HepG2 (cell line): ENCODE data around the gene GPR137. TPM values are rescaled to one million over a fixed set of nuclear protein-coding genes. Genes with fewer than 3 reads are reported as not detected.

ENCODE experiments used
- ARNT2 ChIP-seq: sonication (generic); formaldehyde crosslinking; IDR thresholded peaks from 2 replicates; pipeline ENCODE4 v1.8.0; 2022; ENCODE audit warnings: mild to moderate bottlenecking, low read depth, missing genetic modification reagents, moderate library complexity
- ASH2L ChIP-seq: fragments of 300-600, 200-600 bp; sonication (generic); IDR thresholded peaks from 2 replicates; pipeline ENCODE4 v1.7.0; 2017; ENCODE audit warnings: low read depth, mild to moderate bottlenecking, moderate library complexity, mixed read lengths, low read length; ENCODE audit not compliant: insufficient read length
- CREM ChIP-seq, 2 experiments: sonication (generic) in 1 of 2; formaldehyde crosslinking in 1 of 2; IDR thresholded peaks; 2 replicates each; pipeline versions ENCODE4 v1.4.0 to v1.6.1; 2016 to 2020; ENCODE audit warnings: antibody characterized with exemption in 1 of 2, mild to moderate bottlenecking in 1 of 2, missing genetic modification reagents in 1 of 2
- ESRRA ChIP-seq: sonication (generic); formaldehyde crosslinking; IDR thresholded peaks from 2 replicates; pipeline ENCODE4 v1.5.1; 2020; ENCODE audit warnings: mild to moderate bottlenecking, low read depth, missing genetic modification reagents
- NCOR1 ChIP-seq: fragments of 200-600 bp; sonication (generic); IDR thresholded peaks from 2 replicates; pipeline ENCODE4 v1.7.0; 2017; ENCODE audit warnings: antibody characterized with exemption, low read length, borderline replicate concordance
- POLR2A ChIP-seq, 2 experiments: IDR thresholded peaks; 2 replicates each; pipeline ENCODE4 v1.6.1; 2011; ENCODE audit warnings: low read depth in 2 of 2, low read length in 2 of 2, mild to moderate bottlenecking in 1 of 2, moderate library complexity in 1 of 2; ENCODE audit not compliant: insufficient read depth in 1 of 2
- ZBTB21 ChIP-seq: sonication (generic); formaldehyde crosslinking; IDR thresholded peaks from 2 replicates; pipeline ENCODE4 v1.4.0; 2020; ENCODE audit warnings: missing genetic modification reagents
- ZNF282 ChIP-seq: fragments of 450-650 bp; IDR thresholded peaks from 2 replicates; pipeline ENCODE4 v1.6.1; 2018; ENCODE audit not compliant: partially characterized antibody
- ZNF674 ChIP-seq: sonication (generic); formaldehyde crosslinking; IDR thresholded peaks from 2 replicates; pipeline ENCODE4 v1.5.0; 2020; ENCODE audit warnings: low read depth, mild to moderate bottlenecking, missing genetic modification reagents
- ZNF709 ChIP-seq: sonication (generic); formaldehyde crosslinking; IDR thresholded peaks from 2 replicates; pipeline ENCODE4 v1.5.0; 2020; ENCODE audit warnings: mild to moderate bottlenecking, missing genetic modification reagents
- polyA plus RNA-seq, 8 experiments: library from polyadenylated mRNA; depleted of rRNA in 3 of 8; stranded (reverse) in 7 of 8; unstranded in 1 of 8; fragments of >200 nt; fragmentation: Illumina TruSeq in 4 of 8; extraction: Trizol in 4 of 8; gene quantifications; 2 replicates each; pipeline versions ENCODE4 v1.2.1 to v1.2.3, GENCODE V29; 2011 to 2016; ENCODE audit warnings: low read depth in 4 of 8, missing spikeins in 1 of 8, mixed read lengths in 1 of 8; ENCODE audit not compliant: insufficient read depth in 1 of 8
- total RNA-seq, 5 experiments: library from RNA; depleted of rRNA; stranded (reverse); fragments of >200 nt; fragmentation: Illumina TruSeq; extraction: Trizol; gene quantifications; 2 replicates each; pipeline ENCODE4 v1.2.3, GENCODE V29; 2016; ENCODE audit warnings: low read depth in 1 of 5
- TF ChIP-seq, protein P1 (sequence below), 2 experiments: sonication (generic) in 1 of 2; formaldehyde crosslinking in 1 of 2; IDR thresholded peaks; 2 replicates each; pipeline versions ENCODE4 v1.5.1 to v1.6.1; 2011 to 2020; ENCODE audit warnings: borderline replicate concordance in 1 of 2, low read depth in 1 of 2, low read length in 1 of 2, mild to moderate bottlenecking in 1 of 2, missing genetic modification reagents in 1 of 2, moderate library complexity in 1 of 2
- TF ChIP-seq, protein P2 (sequence below): sonication (generic); formaldehyde crosslinking; IDR thresholded peaks from 2 replicates; pipeline ENCODE4 v1.5.0; 2020; ENCODE audit warnings: mild to moderate bottlenecking, missing genetic modification reagents
- TF ChIP-seq, protein P3 (sequence below): sonication (generic); formaldehyde crosslinking; IDR thresholded peaks from 2 replicates; pipeline ENCODE4 v1.5.0; 2020; ENCODE audit warnings: mild to moderate bottlenecking, missing genetic modification reagents, borderline replicate concordance
- TF ChIP-seq, protein P4 (sequence below): sonication (generic); formaldehyde crosslinking; IDR thresholded peaks from 2 replicates; pipeline ENCODE4 v1.4.0; 2020; ENCODE audit warnings: missing genetic modification reagents
- TF ChIP-seq, protein P5 (sequence below): conservative IDR thresholded peaks from 2 replicates; pipeline ENCODE4 v1.6.1; 2018; ENCODE audit warnings: missing genetic modification reagents

GPR137 gene
- total and polyA plus RNA-seq, 2 of the 13 experiments (the other 11 are each of a cell fraction or from before 2014, with no cell fraction given): 8.5 to 13.2 TPM

DNA sequence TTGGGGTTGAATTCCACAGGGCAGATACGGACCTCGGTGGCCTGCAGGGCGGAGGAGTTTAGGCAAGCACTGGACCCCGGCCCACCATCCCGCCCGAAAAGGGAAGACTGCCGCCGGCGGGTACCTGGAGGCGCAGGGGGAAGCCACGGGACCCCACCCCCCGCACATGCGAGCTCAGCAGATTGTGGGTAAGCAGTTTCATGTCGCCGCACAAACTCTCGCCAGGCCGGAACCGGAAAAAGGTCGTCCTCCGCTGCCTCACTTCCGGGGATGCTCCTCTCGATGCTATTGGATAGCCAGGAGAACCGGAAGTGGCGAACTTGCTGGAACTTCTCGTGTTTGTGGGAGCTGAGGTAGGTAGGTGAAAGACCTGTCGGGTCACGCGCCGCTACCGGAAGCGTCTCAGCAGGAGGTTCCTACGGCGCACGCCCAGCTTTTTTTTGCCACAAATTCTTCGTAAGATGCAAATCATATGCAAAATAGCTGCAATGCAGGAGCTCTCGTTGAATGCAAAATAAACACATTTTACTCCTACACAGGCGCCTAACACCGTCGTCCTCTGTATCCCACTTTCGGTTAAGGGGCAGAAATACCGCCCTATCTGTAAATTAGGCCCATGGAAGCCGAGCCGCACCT is 31.8 kb downstream of the GPR137 start, which contains the start of gene TRMT112 (continued):
- TF ChIP-seq, protein P1, sequence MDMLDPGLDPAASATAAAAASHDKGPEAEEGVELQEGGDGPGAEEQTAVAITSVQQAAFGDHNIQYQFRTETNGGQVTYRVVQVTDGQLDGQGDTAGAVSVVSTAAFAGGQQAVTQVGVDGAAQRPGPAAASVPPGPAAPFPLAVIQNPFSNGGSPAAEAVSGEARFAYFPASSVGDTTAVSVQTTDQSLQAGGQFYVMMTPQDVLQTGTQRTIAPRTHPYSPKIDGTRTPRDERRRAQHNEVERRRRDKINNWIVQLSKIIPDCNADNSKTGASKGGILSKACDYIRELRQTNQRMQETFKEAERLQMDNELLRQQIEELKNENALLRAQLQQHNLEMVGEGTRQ (IDR thresholded peaks at IDR 0.05; ENCODE audit: low read depth, low read length): peak; percentile 73
- TF ChIP-seq, protein P1 (CRISPR knock-in tag; IDR thresholded peaks at IDR 0.05; ENCODE audit: borderline replicate concordance): peak; percentile 84; the same call in 1 of the 2 replicates
- TF ChIP-seq POLR2A (IDR thresholded peaks at IDR 0.05; ENCODE audit: insufficient read depth in 1 of 2, low read depth in 2 of 2, low read length in 2 of 2) (peak; percentile 74 to 89), ASH2L (peak; percentile 84), ZNF282 (no peak), ZNF709 (CRISPR knock-in tag) (peak; percentile 58; the same call in 1 of the 2 replicates), ESRRA (CRISPR knock-in tag) (no peak; the same call in 1 of the 2 replicates), ZBTB21 (CRISPR knock-in tag) (0 out of 2 replicates have a peak, but pooled peaks have one; percentile 49), NCOR1 (peak; percentile 69; the same call in 1 of the 2 replicates), CREM (IDR thresholded peaks at IDR 0.05) (peak; percentile 93), CREM (CRISPR knock-in tag; IDR thresholded peaks at IDR 0.05) (no peak), ARNT2 (CRISPR knock-in tag) (0 out of 2 replicates have a peak, but pooled peaks have one; percentile 20), ZNF674 (0 out of 2 replicates have a peak, but pooled peaks have one; percentile 19)
- TF ChIP-seq, protein P2, sequence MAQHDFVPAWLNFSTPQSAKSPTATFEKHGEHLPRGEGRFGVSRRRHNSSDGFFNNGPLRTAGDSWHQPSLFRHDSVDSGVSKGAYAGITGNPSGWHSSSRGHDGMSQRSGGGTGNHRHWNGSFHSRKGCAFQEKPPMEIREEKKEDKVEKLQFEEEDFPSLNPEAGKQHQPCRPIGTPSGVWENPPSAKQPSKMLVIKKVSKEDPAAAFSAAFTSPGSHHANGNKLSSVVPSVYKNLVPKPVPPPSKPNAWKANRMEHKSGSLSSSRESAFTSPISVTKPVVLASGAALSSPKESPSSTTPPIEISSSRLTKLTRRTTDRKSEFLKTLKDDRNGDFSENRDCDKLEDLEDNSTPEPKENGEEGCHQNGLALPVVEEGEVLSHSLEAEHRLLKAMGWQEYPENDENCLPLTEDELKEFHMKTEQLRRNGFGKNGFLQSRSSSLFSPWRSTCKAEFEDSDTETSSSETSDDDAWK (CRISPR knock-in tag): no peak
- TF ChIP-seq, protein P3, sequence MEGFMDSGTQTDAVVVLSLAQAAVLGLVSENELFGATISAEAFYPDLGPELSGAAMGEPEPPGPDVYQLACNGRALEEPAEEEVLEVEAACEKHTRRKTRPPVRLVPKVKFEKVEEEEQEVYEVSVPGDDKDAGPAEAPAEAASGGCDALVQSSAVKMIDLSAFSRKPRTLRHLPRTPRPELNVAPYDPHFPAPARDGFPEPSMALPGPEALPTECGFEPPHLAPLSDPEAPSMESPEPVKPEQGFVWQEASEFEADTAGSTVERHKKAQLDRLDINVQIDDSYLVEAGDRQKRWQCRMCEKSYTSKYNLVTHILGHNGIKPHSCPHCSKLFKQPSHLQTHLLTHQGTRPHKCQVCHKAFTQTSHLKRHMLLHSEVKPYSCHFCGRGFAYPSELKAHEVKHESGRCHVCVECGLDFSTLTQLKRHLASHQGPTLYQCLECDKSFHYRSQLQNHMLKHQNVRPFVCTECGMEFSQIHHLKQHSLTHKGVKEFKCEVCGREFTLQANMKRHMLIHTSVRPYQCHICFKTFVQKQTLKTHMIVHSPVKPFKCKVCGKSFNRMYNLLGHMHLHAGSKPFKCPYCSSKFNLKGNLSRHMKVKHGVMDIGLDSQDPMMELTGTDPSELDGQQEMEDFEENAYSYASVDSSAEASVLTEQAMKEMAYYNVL (CRISPR knock-in tag): no peak; the same call in 1 of the 2 replicates
- TF ChIP-seq, protein P4, sequence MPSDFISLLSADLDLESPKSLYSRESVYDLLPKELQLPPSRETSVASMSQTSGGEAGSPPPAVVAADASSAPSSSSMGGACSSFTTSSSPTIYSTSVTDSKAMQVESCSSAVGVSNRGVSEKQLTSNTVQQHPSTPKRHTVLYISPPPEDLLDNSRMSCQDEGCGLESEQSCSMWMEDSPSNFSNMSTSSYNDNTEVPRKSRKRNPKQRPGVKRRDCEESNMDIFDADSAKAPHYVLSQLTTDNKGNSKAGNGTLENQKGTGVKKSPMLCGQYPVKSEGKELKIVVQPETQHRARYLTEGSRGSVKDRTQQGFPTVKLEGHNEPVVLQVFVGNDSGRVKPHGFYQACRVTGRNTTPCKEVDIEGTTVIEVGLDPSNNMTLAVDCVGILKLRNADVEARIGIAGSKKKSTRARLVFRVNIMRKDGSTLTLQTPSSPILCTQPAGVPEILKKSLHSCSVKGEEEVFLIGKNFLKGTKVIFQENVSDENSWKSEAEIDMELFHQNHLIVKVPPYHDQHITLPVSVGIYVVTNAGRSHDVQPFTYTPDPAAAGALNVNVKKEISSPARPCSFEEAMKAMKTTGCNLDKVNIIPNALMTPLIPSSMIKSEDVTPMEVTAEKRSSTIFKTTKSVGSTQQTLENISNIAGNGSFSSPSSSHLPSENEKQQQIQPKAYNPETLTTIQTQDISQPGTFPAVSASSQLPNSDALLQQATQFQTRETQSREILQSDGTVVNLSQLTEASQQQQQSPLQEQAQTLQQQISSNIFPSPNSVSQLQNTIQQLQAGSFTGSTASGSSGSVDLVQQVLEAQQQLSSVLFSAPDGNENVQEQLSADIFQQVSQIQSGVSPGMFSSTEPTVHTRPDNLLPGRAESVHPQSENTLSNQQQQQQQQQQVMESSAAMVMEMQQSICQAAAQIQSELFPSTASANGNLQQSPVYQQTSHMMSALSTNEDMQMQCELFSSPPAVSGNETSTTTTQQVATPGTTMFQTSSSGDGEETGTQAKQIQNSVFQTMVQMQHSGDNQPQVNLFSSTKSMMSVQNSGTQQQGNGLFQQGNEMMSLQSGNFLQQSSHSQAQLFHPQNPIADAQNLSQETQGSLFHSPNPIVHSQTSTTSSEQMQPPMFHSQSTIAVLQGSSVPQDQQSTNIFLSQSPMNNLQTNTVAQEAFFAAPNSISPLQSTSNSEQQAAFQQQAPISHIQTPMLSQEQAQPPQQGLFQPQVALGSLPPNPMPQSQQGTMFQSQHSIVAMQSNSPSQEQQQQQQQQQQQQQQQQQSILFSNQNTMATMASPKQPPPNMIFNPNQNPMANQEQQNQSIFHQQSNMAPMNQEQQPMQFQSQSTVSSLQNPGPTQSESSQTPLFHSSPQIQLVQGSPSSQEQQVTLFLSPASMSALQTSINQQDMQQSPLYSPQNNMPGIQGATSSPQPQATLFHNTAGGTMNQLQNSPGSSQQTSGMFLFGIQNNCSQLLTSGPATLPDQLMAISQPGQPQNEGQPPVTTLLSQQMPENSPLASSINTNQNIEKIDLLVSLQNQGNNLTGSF: no peak
- TF ChIP-seq, protein P5, sequence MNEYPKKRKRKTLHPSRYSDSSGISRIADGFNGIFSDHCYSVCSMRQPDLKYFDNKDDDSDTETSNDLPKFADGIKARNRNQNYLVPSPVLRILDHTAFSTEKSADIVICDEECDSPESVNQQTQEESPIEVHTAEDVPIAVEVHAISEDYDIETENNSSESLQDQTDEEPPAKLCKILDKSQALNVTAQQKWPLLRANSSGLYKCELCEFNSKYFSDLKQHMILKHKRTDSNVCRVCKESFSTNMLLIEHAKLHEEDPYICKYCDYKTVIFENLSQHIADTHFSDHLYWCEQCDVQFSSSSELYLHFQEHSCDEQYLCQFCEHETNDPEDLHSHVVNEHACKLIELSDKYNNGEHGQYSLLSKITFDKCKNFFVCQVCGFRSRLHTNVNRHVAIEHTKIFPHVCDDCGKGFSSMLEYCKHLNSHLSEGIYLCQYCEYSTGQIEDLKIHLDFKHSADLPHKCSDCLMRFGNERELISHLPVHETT: peak; percentile 84
